SH-SY5Y (cell line): ENCODE data around the gene PCSK2.
A peak's percentile ranks its signal among the peaks of the same experiment; 100 is the strongest.

Source experiments
- GATA2 ChIP-seq: IDR thresholded peaks from 2 replicates; pipeline ENCODE4 v1.6.1; 2011; ENCODE audit warnings: mild to moderate bottlenecking, low read depth, low read length
- GATA3 ChIP-seq: IDR thresholded peaks from 2 replicates; pipeline ENCODE4 v1.6.1; 2011; ENCODE audit warnings: low read depth, mild to moderate bottlenecking, low read length, moderate library complexity

Gene PCSK2

GRCh38 chr20:17380801-17381200 is 154.0 kb downstream of the PCSK2 start:
- TF ChIP-seq GATA3, result no peak
- no peak for TF ChIP-seq GATA2

- no peak for TF ChIP-seq GATA2
- TF ChIP-seq GATA3, result no peak
These were observed 154.9 kb downstream of the PCSK2 start for GRCh38 chr20:17381724-17382123.

GRCh38 chr20:17385798-17386197 is 159.0 kb downstream of the PCSK2 start:
- TF ChIP-seq GATA2 (no peak), GATA3 (no peak)

- TF ChIP-seq GATA3 (no peak), GATA2 (no peak)
These were observed 163.8 kb downstream of the PCSK2 start for GRCh38 chr20:17390655-17391054.

- no peak for TF ChIP-seq GATA2
- TF ChIP-seq GATA3, result no peak
These were observed 164.4 kb downstream of the PCSK2 start for GRCh38 chr20:17391127-17391771.

GRCh38 chr20:17394411-17394810 is 167.6 kb downstream of the PCSK2 start:
- TF ChIP-seq GATA2 (no peak), GATA3 (no peak)

GRCh38 chr20:17395729-17396128 is 168.9 kb downstream of the PCSK2 start:
- no peak for TF ChIP-seq GATA3
- no peak for TF ChIP-seq GATA2

GRCh38 chr20:17399303-17399985 is 172.6 kb downstream of the PCSK2 start:
- TF ChIP-seq GATA2 (no peak), GATA3 (no peak)

GRCh38 chr20:17403461-17403860 is 176.6 kb downstream of the PCSK2 start:
- TF ChIP-seq GATA3, result no peak
- no peak for TF ChIP-seq GATA2

GRCh38 chr20:17406051-17406590 is 179.3 kb downstream of the PCSK2 start:
- TF ChIP-seq GATA2 (no peak), GATA3 (no peak)

- TF ChIP-seq GATA3, result no peak
- TF ChIP-seq GATA2, result no peak
These were observed 180.7 kb downstream of the PCSK2 start for GRCh38 chr20:17407550-17407949.

GRCh38 chr20:17417225-17417624 is 190.4 kb downstream of the PCSK2 start:
- TF ChIP-seq GATA2, result no peak
- no peak for TF ChIP-seq GATA3

GRCh38 chr20:17418737-17419136 is 191.9 kb downstream of the PCSK2 start:
- TF ChIP-seq GATA3 (no peak), GATA2 (no peak)

GRCh38 chr20:17419479-17420041 is 192.7 kb downstream of the PCSK2 start:
- TF ChIP-seq GATA3, result no peak
- no peak for TF ChIP-seq GATA2

- TF ChIP-seq GATA2 (peak; percentile 21; the same call in 1 of the 2 replicates), GATA3 (no peak)
These were observed 194.7 kb downstream of the PCSK2 start for GRCh38 chr20:17421493-17421892.

GRCh38 chr20:17423782-17424181 is 196.9 kb downstream of the PCSK2 start:
- no peak for TF ChIP-seq GATA3
- no peak for TF ChIP-seq GATA2
